ENCODE data around the gene SLC13A2. TPM values are rescaled to one million over a fixed set of nuclear protein-coding genes. Genes with fewer than 3 reads are reported as not detected.
"Not testable (repeated sequence)": the region's sequence is repeated elsewhere in the genome, so short reads cannot be mapped to it uniquely, and the experiment has no call there.

Gene SLC13A2
- total RNA-seq, 4 donors from 2014 or later: not detected

GRCh38 chr17:28467456-28468025 lies 5.9 kb upstream of the SLC13A2 start:
- Histone ChIP-seq H3K4me1 (no peaks in the 10 kb centered on the region), H3K4me3 (no peak overlapping the region), H3K36me3 (no peaks in the 10 kb centered on the region), H3K9me3 (no peaks in the 10 kb centered on the region), H3K27ac (no peak overlapping the region), H3K27me3 (no peaks in the 10 kb centered on the region)
- no peak for DNase-seq
- TF ChIP-seq POLR2A (IDR thresholded peaks at IDR 0.05) (no peak), CTCF (IDR thresholded peaks at IDR 0.05) (no peak)
- intact Hi-C loops (cut with DNase I; ENCODE audit: low total_unique reads): no loop called here

GRCh38 chr17:28468033-28468735 lies 5.3 kb upstream of the SLC13A2 start:
- H3K4me3 ChIP-seq; DNase-seq; intact Hi-C loops (cut with DNase I; ENCODE audit: low total_unique reads): not testable (repeated sequence)

GRCh38 chr17:28468781-28469180 lies 4.7 kb upstream of the SLC13A2 start:
- H3K27me3 ChIP-seq: no peaks in the 10 kb centered on the region
- intact Hi-C loops (cut with DNase I; ENCODE audit: low total_unique reads): no loop called here
- TF ChIP-seq POLR2A (IDR thresholded peaks at IDR 0.05) (no peak), CTCF (IDR thresholded peaks at IDR 0.05) (no peak)
- no peaks in the 10 kb centered on the region for H3K4me1 ChIP-seq
- no peak overlapping the region for H3K4me3 ChIP-seq
- H3K27ac ChIP-seq: no peak overlapping the region
- no peaks in the 10 kb centered on the region for H3K9me3 ChIP-seq
- no peaks in the 10 kb centered on the region for H3K36me3 ChIP-seq
- DNase-seq: no peak

More at GRCh38 chr17:28468033-28468735, 5.3 kb upstream of the SLC13A2 start:
- H3K27me3 ChIP-seq, H3K4me1 ChIP-seq, H3K9me3 ChIP-seq, H3K27ac ChIP-seq, H3K36me3 ChIP-seq: not testable (repeated sequence)

GRCh38 chr17:28469376-28469775 lies 4.1 kb upstream of the SLC13A2 start:
- TF ChIP-seq POLR2A (IDR thresholded peaks at IDR 0.05) (no peak), CTCF (IDR thresholded peaks at IDR 0.05) (no peak)
- intact Hi-C loops (cut with DNase I; ENCODE audit: low total_unique reads): no loop called here
- no peaks in the 10 kb centered on the region for H3K27me3 ChIP-seq
- no peaks in the 10 kb centered on the region for H3K4me1 ChIP-seq
- H3K9me3 ChIP-seq: no peaks in the 10 kb centered on the region
- H3K36me3 ChIP-seq: no peaks in the 10 kb centered on the region
- no peak overlapping the region for H3K4me3 ChIP-seq
- DNase-seq: no peak
- no peak overlapping the region for H3K27ac ChIP-seq

GRCh38 chr17:28470266-28470913 lies 3.1 kb upstream of the SLC13A2 start:
- no peaks in the 10 kb centered on the region for H3K36me3 ChIP-seq
- intact Hi-C loops (cut with DNase I; ENCODE audit: low total_unique reads): no loop called here
- no peaks in the 10 kb centered on the region for H3K9me3 ChIP-seq
- no peak overlapping the region for H3K27ac ChIP-seq
- no peak for TF ChIP-seq CTCF (IDR thresholded peaks at IDR 0.05)
- TF ChIP-seq POLR2A (IDR thresholded peaks at IDR 0.05): no peak
- DNase-seq: no peak
- H3K27me3 ChIP-seq: no peaks in the 10 kb centered on the region
- no peak overlapping the region for H3K4me3 ChIP-seq
- no peaks in the 10 kb centered on the region for H3K4me1 ChIP-seq

Measured in uterus (tissue), 4 donors.